ENCODE measurements around the gene HINT3.

GRCh38 chr6:125939791-125940190 lies 16.8 kb upstream of the HINT3 start:
- TF ChIP-seq CTCF (IDR thresholded peaks at IDR 0.05; ENCODE audit: low read length), result no peak
- TF ChIP-seq EZH2 (IDR thresholded peaks at IDR 0.05; ENCODE audit: borderline replicate concordance, low read length), result no peak

Measured in OCI-LY1 (cell line).